Limb (tissue), 2 donors: ENCODE results near the gene TMIGD2.

ENCODE experiments used
- DNase-seq, 2 donors: peaks; one replicate each; pipeline ENCODE4 v3.0.0-alpha.2; 2016; ENCODE audit errors: extremely low spot score in 2 of 2

TMIGD2 gene

GRCh38 chr19:4326837-4327251 lies 24.7 kb upstream of the TMIGD2 start:
- DNase-seq = no peak

GRCh38 chr19:4326215-4326836 lies 24.1 kb upstream of the TMIGD2 start:
- no peak for DNase-seq

GRCh38 chr19:4324228-4324627 lies 22.0 kb upstream of the TMIGD2 start:
- DNase-seq = no peak

GRCh38 chr19:4323692-4324091 lies 21.5 kb upstream of the TMIGD2 start:
- DNase-seq = no peak

GRCh38 chr19:4322942-4323665 lies 20.9 kb upstream of the TMIGD2 start:
- no peak for DNase-seq

GRCh38 chr19:4320419-4320818 lies 18.2 kb upstream of the TMIGD2 start:
- no peak for DNase-seq

- no peak for DNase-seq
Observed at GRCh38 chr19:4319067-4319718, 17.0 kb upstream of the TMIGD2 start.

GRCh38 chr19:4318460-4318859 lies 16.3 kb upstream of the TMIGD2 start:
- DNase-seq = no peak

- no peak for DNase-seq
Observed at GRCh38 chr19:4316956-4317355, 14.8 kb upstream of the TMIGD2 start.

- no peak for DNase-seq
Observed at GRCh38 chr19:4313847-4314490, 11.8 kb upstream of the TMIGD2 start.

GRCh38 chr19:4310247-4311121 lies 8.3 kb upstream of the TMIGD2 start:
- no peak for DNase-seq

- DNase-seq = no peak
Observed at GRCh38 chr19:4305659-4306058, 3.5 kb upstream of the TMIGD2 start.

GRCh38 chr19:4305257-4305612 lies 3.0 kb upstream of the TMIGD2 start:
- DNase-seq = no peak

GRCh38 chr19:4304538-4305256 lies 2.5 kb upstream of the TMIGD2 start, which contains the start of gene FSD1:
FSD1 (plus strand) TSS chr19:4304598; CDS start chr19:4304747, 149 bp downstream.
- DNase-seq = peak; percentile 21 to 87

- DNase-seq = no peak
Observed at GRCh38 chr19:4303819-4304537, 1.8 kb upstream of the TMIGD2 start.

GRCh38 chr19:4301590-4302242 lies 473 bp downstream of the TMIGD2 start:
- DNase-seq = peak in 1 of 2 donors; percentile 41

- DNase-seq = no peak
Observed at GRCh38 chr19:4300589-4300988, 1.6 kb downstream of the TMIGD2 start.

GRCh38 chr19:4298810-4299550 lies 3.2 kb downstream of the TMIGD2 start:
- no peak for DNase-seq
